Hematopoietic multipotent progenitor cell treated with erythropoietin and hydrocortisone succinate and interleukin-3 and kit ligand, for 6 days (in vitro differentiated cells): ENCODE measurements around the gene DHCR7.

Source experiments
- DNase-seq: peaks from one replicate; pipeline ENCODE4 v3.0.0-alpha.2; 2015

DHCR7 gene

GRCh38 chr11:71477641-71478527 lies 29.7 kb upstream of the DHCR7 start:
- DNase-seq, result no peak

GRCh38 chr11:71476926-71477640 lies 28.9 kb upstream of the DHCR7 start:
- no peak for DNase-seq

GRCh38 chr11:71476031-71476430 lies 27.8 kb upstream of the DHCR7 start:
- DNase-seq, result no peak

- no peak for DNase-seq
Measured at GRCh38 chr11:71474771-71475483, 26.7 kb upstream of the DHCR7 start.

GRCh38 chr11:71474141-71474770 lies 26.1 kb upstream of the DHCR7 start:
- no peak for DNase-seq

- DNase-seq, result no peak
Measured at GRCh38 chr11:71473793-71474080, 25.5 kb upstream of the DHCR7 start.

GRCh38 chr11:71472941-71473792 lies 25.0 kb upstream of the DHCR7 start:
- no peak for DNase-seq

GRCh38 chr11:71472357-71472885 lies 24.2 kb upstream of the DHCR7 start:
- DNase-seq, result no peak

- DNase-seq, result no peak
Measured at GRCh38 chr11:71470946-71471345, 22.8 kb upstream of the DHCR7 start.

GRCh38 chr11:71467164-71467563 lies 19.0 kb upstream of the DHCR7 start:
- DNase-seq, result no peak

GRCh38 chr11:71466358-71466757 lies 18.2 kb upstream of the DHCR7 start:
- DNase-seq, result no peak

GRCh38 chr11:71465054-71465453 lies 16.9 kb upstream of the DHCR7 start:
- DNase-seq, result no peak

GRCh38 chr11:71463331-71464211 lies 15.4 kb upstream of the DHCR7 start:
- no peak for DNase-seq

GRCh38 chr11:71462726-71463125 lies 14.5 kb upstream of the DHCR7 start:
- no peak for DNase-seq

GRCh38 chr11:71461696-71462095 lies 13.5 kb upstream of the DHCR7 start:
- no peak for DNase-seq

- DNase-seq, result no peak
Measured at GRCh38 chr11:71459767-71460320, 11.7 kb upstream of the DHCR7 start.

GRCh38 chr11:71459076-71459766 lies 11.0 kb upstream of the DHCR7 start:
- no peak for DNase-seq

GRCh38 chr11:71458146-71459070 lies 10.2 kb upstream of the DHCR7 start:
- DNase-seq, result no peak

- no peak for DNase-seq
Measured at GRCh38 chr11:71456831-71457230, 8.6 kb upstream of the DHCR7 start.
